Inflammatory macrophage (primary cell): ENCODE results near the gene NUB1.

ENCODE experiments used
- DNase-seq, 2 donors: peaks; one replicate each; pipeline ENCODE4 v3.0.0-alpha.2; 2020 to 2022

The NUB1 gene

DNA sequence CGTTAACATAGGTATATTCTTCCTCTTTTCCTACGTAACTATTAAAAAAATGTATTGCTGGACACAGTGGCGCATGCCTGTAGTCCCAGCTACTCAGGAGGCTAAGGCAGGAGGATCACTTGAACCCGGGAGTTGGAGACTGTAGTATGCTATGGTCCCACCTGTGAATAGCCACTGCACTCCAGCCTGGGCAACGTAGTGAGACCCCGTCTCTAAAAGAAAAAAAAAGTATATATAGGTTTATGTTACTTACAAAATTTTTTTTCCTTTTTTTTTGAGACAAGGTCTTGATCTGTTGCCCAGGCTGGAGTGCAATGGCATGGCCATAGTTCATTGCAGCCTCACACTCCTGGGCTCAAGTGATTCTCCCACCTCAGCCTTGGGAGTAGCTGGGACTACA, 5.6 kb downstream of the NUB1 start:
- no peak for DNase-seq

DNA sequence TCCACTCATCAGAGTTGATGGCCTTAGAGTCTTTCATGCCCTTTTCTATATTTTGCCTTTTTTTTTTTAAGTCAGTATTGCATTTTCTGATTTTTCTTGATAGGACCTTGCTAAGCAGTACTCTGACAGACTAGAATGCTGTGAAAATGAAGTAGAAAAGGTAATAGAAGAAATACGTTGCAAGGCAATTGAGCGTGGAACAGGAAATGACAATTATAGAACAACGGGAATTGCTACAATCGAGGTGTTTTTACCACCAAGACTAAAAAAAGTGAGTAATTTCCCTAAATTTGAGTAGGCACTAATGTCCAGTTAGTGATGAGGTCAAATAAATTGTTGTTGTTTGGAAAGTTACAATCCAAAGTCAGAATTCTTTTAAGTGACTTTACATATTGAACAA, 7.4 kb downstream of the NUB1 start:
- DNase-seq: no peak

DNA sequence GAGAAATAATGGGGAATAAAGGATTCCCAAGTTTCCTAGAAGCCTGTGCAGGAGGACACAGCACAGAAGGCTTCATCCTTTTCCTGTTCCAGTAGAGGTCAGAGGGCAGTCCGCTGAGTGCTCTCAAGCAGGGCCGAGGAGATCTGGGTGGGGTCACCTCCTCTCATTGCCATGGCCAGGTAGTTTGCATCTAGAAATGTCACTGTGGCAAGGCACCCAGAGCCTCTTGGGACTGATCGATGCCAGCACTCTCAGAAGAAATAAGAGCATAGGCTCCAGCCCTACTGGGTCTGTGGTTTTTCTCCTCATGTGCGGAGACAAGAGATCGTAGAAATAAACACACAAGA, 7.9 kb downstream of the NUB1 start:
- no peak for DNase-seq

DNA sequence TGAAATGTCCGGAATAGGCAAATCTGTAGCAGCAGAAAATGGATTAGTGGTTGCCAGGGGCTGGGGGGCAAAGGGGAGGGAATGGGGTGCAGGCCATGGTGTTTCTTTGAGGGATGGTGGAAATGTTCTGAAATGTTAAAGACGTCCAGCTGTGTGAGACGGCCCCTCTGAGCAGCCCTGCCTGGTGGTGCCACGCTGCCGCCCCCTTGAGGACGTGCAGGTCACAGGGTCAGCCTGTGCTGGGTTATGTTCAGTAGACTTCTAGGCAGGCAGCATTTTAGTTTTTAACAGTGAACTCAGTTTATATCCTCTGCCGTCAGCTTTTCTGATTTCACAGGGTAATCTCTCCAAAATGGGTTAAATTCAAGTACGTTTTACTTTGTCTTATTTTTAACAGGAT, 9.4 kb downstream of the NUB1 start:
- peak; percentile 21 to 40 for DNase-seq

DNA sequence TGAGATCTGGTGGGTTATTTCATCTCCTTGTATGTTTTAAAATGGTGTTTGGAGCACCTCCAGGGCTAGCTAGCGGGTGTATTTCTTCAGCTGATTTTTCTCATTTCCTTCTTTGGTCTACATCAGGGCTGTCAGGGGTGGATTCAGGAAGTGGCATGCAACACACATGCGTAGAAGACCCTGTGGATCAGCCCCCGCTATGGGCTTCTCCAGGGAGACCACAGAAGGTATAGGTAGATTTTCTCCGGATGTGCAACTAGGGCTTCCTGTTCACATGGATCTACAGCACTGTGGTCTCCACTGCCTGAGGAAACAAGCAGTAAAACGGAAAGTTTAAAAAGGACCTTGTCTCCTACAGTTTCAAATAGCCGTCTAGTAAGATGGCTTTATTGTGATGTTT, 10.4 kb downstream of the NUB1 start:
- peak; percentile 61 to 70 for DNase-seq

DNA sequence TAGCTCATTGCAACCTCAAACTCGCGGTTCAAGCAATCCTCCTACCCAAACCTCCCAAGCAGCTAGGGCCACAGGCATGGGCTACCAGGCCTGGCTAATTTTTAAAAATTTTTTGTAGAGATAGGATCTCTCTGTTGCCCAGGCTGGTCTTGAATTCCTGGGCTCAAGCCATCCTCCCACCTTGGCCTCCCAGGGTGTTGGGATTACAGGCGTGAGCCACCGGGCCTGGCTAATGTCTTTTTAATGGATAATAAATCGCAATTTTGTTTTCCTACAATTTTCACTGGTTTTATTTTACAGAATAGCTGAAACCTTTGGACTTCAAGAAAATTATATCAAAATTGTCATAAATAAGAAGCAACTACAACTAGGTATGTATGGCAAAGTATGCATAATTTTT, 10.9 kb downstream of the NUB1 start:
- peak in 1 of 2 donors; percentile 15 for DNase-seq

DNA sequence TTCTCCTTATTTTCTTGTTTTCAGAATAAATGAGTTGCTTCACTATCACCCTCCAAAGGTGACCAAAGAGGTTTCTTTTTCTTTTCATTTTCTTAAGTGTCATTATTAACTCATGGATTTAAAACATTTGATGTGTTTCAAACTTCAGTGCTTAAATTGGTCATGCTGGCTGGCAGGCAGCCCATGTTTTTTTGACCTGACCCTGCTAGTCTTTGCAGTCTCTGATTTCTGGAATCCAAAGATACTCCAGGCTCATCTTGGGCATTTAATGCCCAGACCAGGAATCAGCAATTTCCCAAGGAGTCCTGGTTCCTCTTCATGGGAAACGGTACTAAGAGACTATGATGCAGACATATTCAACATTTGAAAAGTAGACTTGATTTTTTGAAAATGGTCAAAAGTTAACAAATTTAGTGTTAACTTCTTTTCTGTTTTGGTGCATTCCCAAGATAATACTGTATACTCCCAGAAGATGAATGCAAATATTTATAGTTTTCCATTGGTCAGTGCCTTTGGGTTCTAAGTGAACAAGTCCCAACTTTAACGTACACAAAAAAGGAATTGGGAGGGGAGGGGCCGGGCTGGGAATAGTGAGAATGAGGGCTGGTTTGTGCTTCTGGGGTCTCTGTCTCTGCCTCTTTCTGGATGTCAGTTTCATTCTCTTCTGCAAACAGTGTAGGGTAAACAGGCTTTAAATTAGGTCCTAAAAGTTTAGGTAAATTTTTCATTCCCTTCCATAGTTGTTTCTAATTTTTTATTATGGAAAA, 19.8 kb downstream of the NUB1 start:
- DNase-seq: no peak

DNA sequence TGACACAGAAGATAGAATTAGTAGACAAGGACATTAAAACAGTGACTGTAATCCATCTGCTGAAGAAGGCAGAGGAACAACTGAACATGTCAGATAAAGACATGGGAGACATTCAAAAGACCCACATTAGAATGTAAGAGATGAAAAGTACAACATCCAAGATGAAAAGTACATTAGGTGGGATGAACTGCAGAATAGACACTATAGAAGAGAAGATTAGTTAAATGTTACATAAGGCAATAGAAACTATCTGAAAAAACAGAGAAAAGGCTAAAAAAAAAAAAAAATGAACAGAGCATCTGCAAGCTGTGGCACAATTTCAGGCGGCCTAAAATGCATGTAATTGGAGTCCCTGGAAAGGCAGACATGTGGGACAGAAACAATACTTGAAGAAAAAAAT, 21.6 kb downstream of the NUB1 start:
- DNase-seq: no peak

DNA sequence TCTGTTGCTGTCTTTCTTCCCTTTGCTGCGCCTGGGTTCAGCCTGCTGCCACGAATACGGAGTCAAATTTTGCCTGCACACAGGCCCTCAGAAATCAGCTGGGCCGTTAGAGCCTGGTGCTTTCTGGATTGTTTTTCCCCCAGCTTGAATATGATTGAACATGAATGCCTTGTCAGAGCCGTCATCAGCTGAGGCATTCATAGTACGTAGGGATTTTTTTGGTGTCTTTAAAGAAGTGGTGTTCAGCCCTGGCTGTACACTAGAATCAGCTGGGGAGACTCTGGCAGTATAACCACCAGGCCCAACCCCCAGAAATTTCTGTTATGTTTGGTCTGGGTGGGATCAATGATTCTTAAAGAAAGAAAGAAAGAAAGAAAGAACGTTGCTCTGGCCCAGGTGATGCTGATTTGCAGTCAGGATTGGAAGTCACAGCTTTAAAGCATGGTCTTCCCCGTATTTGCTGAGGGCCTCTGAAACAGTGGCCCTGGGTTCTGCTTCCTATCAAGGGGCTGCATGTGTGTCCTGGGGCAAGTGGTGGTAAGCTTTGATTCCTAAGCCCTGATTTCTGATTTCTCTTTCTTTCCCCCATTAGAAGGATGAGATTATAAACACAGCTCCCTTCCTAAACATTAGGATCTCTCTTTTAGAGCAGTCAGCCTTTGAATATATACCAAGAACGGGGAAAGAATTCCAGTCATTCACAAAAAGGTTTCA, 24.7 kb downstream of the NUB1 start:
- no peak for DNase-seq

DNA sequence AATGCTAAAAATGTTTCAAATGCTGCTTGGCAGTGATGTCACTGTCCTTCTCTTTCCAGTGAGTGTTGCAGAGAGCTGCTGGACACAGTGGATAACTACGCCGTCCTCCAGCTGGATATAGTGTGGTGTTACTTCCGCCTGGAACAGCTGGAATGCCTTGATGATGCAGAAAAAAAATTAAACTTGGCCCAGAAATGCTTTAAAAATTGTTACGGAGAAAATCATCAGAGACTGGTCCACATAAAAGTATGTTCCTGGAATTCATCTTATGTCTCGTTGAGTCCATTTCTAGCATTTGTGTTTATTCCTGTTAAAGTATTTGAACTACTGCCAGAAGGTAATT, 25.2 kb downstream of the NUB1 start:
- no peak for DNase-seq

DNA sequence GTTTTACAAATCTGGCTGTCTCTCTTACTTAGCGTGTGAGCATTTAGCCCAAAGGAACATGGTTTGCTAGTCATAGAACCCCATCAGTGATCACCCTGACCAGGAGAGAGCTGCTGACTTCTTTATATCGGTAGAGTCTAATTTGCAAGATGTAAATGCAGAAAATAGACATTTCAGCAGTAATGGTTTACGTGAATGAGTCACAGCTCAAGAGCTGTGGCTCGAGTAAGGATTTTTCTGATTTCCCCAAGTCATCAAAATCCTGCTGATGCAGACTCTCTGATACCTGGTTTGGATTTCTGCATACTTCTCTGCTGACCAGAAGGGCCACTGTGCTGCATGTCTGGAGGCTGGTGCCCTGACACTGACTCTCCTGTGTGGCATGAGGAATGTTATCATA, 25.7 kb downstream of the NUB1 start:
- DNase-seq: no peak

DNA sequence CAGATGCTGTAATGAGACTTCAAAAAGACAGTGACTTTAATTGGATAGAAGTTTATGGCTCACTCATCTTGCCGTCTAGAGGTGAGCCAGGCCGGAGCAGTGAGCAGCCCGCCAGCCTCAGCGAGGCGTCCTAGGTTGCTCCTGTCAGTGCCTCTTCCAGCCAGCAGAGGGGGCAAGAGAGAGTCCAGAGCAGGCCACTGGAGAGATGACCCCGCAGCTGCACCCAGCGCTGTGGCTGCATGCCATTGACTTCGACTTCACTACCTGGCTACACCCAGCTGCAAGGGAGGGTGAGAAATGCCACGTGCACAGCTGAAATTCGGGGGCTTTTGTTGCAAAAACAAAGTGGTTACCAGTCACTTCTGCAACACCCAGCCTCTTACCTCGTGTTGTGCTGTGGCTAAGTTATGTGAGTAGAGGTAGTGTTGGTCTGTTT, 26.5 kb downstream of the NUB1 start:
- peak; percentile 65 to 80 for DNase-seq

DNA sequence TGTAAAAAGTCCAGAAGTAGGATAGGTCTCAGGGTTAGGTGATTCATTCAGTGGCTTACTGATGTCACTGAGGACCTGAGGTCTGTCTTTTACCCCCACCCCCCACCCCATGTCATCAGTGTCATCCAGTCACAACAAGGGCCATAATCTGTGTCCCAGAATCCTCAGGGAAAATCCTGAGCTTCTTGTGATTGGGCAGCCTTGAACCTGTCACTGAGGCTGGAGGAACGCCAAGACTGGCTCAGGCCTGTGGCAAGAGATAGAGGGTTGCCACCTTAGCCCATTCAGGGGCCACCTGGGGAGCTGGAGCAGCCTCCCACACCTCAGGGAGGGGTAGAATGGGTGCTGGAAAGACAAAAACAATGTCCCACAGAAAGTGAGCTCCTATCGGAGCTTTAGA, 29.7 kb downstream of the NUB1 start:
- DNase-seq: no peak

DNA sequence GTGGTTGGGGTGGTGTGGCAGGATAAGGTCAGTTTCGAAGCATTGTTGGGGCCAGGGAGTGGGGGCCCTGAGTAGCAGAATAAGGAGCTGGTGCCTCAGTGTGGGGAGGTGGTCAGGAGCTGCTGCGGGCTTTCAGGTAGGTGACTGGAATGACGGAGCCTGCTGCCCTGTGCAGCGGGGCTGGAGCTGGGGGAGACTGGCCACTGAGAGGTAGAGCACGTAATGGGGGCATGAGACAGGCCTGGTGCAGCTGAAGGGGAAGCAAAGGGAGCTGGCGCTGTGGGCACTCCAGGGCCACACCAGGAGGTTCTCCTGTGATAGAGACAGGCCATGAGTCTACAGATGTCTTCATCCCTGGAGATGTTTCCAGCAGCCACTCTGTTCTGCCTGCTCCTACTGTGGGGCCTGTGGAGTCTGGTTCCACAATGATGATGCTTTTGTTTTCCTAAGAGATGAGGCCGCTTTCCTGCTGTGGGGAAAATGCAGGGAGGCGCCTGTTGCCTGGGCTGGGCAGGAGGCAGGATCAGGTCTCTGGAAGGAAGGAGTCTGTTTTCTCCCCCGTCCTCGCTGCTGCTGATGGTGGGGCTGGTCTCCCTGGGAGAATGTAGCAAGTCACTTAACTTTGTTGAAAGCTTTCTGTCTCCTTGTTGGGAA, 31.1 kb downstream of the NUB1 start:
- no peak for DNase-seq

DNA sequence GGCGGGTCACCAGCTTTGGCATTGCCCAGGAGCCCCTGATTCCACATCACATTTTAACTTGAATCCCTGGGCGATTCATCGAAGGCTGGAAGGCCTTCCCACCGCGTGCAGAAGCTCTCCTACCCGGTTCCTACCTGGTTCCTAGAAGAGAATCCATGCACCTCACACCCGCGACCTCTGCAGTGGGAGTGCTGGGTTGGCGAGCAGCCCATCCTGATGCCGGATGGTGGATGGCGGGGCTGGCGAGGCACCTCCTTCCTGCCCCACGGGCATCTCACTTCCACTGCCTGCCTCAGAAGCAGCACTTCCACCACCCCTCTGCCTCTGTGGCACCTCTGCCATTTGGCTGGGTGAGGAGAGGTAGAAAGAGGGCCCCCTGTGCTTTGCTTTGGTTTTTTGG, 32.0 kb downstream of the NUB1 start:
- DNase-seq: no peak

DNA sequence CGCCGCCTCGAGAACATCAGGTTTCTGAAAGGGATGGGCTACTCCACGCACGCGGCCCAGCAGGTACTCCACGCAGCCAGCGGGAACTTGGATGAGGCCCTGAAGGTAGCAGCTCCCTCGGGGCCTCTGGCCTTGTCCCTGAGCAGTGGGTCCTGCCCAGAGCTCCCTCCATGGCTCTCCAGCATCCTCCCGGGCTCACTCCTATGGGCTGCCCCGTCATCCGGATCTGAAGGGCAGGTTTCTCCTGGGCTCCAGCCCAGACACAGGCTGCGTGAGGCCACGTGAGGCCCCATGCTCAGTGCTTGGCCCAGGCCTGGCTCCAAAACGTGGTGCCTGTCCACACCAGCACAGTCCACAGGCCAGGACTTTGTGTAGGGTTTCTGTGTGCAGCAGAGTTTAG, 32.5 kb downstream of the NUB1 start:
- no peak for DNase-seq

DNA sequence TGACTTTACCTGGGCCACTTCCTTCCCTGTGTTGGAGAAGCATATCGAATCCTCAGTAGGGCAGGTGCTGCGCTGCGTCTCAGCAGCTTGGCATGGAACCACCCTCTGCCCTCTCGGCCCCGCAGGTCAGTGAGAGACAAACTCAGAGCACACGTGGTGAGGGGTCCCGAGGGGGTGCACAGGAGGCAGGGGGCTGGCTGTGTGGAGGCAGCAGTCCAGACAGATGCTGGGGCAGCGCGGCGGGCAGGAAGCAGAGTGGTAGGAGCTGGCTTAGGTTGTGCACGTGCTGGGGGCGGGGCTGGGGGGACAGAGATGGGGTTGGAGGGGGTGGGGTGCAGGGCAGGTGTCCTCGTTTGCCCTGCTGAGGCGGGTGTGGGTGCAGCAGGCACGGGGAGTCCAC, 33.1 kb downstream of the NUB1 start:
- no peak for DNase-seq

DNA sequence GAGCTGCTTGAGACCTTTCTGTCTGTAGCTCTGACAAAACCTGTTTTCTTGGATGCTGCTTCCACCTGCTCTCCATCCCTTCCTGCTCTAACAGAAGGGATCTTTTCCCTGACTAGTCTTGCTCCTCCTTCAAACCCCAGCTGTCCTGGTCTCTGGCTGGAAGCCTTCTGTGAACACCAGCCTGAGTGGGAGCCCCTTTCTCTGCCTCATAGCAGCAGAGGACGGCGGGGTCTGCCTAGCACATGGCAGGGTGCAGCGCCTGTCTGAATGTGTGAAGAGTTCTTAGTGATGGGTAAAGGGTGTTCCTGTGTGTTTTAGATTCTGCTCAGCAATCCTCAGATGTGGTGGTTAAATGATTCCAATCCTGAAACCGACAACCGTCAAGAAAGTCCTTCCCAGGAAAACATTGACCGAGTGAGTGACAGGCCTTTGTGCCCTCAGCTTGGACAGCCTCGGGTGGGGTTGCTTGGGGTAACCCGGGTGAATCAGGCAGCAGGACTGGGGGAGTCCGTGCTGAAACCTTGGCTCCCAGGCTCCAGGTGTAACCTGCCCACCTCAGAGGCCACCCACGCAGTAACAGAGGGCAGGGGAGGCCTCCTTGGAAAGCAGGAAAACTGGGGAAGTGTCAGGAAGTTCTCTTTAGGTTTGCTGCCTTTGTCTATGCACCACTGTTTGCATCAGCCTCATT, 34.1 kb downstream of the NUB1 start:
- no peak for DNase-seq

DNA sequence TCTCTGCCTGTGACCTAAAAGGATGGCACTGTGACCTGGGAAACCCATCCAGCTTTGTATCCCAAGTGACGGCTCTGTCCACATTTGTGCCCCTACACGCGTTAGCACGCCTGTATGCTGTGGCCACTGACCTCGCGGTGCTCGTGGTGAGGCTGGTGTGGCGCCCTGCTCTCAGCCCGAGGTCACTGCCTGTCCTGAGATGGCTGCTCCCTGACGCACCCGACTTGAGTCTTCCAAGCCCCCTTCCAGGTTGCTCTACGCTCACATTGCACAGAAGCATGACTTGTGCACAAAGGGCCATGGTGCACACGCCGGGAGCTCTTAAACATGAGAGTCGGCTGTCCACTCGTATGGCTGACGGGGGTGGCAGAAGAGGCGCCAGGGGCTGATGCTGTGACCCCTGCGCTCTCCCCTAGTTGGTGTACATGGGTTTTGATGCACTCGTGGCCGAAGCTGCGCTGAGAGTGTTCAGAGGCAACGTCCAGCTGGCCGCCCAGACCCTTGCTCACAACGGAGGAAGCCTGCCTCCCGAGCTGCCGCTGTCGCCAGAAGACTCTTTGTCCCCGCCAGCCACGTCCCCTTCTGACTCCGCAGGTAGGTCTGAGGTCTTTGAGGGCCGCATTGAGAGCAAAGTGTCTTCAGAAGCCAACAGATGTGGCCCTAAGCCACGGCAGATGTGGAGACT, 34.7 kb downstream of the NUB1 start:
- no peak for DNase-seq

DNA sequence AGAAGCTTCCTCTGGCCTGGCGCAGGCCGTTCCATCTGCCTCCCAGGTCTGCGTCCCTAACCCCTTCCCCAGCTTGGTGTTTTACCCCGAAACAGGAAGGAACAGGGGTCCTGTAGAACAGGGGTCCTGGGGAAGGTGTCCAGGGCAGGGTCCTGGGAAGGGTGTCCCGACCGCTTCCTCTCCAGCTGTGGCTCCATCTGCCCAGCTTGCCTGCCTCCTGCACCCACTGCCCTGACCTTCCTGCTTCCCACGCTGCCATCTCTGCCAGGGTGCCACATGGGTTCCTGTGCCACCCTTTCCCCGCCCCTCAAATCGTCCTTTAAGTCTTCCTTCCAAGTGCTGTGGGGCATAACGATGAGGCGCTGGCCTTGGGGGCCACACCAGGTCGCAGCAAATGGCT, 35.8 kb downstream of the NUB1 start:
- no peak for DNase-seq

DNA sequence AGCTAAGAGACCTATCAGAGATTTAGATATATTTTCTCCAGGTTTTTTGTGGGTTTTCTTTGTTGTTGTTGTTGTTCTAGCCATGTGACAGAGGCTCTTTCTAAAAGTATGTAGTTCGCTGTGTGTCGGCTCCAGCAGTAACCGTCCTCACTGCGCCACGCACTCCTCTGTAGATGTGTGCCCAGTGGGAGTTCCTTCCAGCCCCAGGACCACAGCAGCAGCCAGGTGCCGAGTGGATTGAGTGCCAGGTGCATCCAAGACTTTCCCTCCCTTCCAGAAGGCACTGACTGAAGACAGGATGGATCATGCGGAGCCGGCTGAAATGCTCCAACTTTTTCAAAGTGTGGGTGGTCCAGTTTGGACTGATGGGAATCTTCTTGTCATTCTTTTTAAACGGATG, 36.4 kb downstream of the NUB1 start:
- no peak for DNase-seq

DNA sequence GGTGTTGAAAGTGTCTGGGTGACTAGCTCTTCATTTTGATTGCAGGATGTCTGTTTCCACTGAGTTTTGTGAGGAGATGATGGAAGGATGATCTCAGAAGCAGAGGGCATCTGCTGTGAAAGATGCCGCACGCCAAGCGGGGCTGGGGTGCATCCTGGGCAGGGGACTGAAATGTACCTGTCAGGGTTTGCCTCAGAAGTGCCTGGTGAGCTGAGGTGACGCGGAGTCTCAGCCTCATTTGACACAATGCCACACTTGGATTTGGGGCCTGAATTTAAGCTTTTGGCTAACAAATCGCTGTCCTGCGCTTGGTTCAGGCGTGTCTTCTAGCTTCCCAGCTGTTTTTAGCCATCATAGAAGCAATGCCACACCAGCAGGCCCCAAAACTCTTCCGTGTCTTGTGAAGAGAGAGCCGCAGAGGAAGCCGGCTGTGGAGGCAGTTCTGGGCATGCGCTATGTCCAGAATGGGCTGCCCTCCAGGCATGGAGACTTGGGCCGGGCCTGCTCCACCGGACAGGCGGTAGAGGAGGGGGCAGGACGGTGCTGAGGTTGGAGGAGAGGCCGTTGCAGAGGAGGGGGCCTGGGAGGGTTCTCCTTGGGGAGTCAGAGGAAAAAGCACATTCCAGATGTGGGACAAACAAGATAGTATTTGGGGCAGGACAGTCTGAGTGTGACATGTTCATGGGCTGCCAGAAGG, 37.0 kb downstream of the NUB1 start:
- no peak for DNase-seq

DNA sequence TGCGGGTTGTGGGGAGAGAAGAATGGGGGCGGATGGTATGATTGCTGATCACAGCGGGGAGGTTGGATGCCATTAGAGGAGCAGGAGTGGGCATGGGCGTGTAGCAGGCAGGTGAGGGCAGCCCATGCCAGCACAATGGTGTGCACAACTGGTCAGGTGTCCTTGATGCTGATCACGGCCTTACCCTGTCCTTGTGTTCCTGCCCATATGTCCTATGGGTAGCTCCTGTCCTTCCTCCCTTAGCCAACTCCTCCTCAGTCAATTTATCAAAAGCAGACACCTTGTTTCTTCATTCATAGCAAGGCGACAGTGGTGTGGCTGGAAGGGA, 37.5 kb downstream of the NUB1 start:
- no peak for DNase-seq
